Nephron (organoid): ENCODE measurements around the gene TMEM135.
"Not testable (repeated sequence)": the region's sequence is repeated elsewhere in the genome, so short reads cannot be mapped to it uniquely, and the experiment has no call there.

Experiments
- H3K27ac Mint-ChIP-seq, 3 experiments: 2 replicates each; pipeline ENCODE4 v1.8.0; 2020; ENCODE audit warnings: mixed read lengths in 3 of 3, mild to moderate bottlenecking in 2 of 3, moderate library complexity in 1 of 3
- H3K27me3 Mint-ChIP-seq: 2 replicates; pipeline ENCODE4 v1.8.0; 2021; ENCODE audit warnings: low read depth, mild to moderate bottlenecking, moderate library complexity, mixed read lengths
- H3K36me3 Mint-ChIP-seq: 2 replicates; pipeline ENCODE4 v1.8.0; 2020; ENCODE audit warnings: low read depth, mixed read lengths
- H3K4me1 Mint-ChIP-seq: 2 replicates; pipeline ENCODE4 v1.8.0; 2020; ENCODE audit warnings: mixed read lengths
- H3K4me3 Mint-ChIP-seq, 3 experiments: 2 replicates each; pipeline ENCODE4 v1.8.0; 2020; ENCODE audit warnings: mild to moderate bottlenecking in 3 of 3, mixed read lengths in 3 of 3, moderate library complexity in 2 of 3
- H3K9me3 Mint-ChIP-seq: 2 replicates; pipeline ENCODE4 v1.8.0; 2020; ENCODE audit warnings: mixed read lengths
- CTCF ChIP-seq, 3 experiments: fragments of 200-600 bp; sonication (generic); IDR thresholded peaks; one replicate each; pipeline ENCODE4 v1.5.0; 2021; ENCODE audit warnings: antibody characterized with exemption in 3 of 3; ENCODE audit not compliant: unreplicated experiment in 3 of 3

The TMEM135 gene

GRCh38 chr11:87097582-87097981 lies 59.8 kb downstream of the TMEM135 start:
- peak; percentile 52 to 60 (median 53) for TF ChIP-seq CTCF (IDR thresholded peaks at IDR 0.05; ENCODE audit: unreplicated experiment in 3 of 3)
- H3K4me1 Mint-ChIP-seq = no peaks in the 10 kb centered on the region

GRCh38 chr11:87101956-87102580 lies 64.3 kb downstream of the TMEM135 start:
- H3K4me3 Mint-ChIP-seq = no peak overlapping the region
- peaks cover 43% of the 10 kb centered on the region for H3K36me3 Mint-ChIP-seq
- H3K4me1 Mint-ChIP-seq = no peaks in the 10 kb centered on the region
- TF ChIP-seq CTCF (IDR thresholded peaks at IDR 0.05; ENCODE audit: unreplicated experiment in 3 of 3) = no peak
- H3K27me3 Mint-ChIP-seq = no peaks in the 10 kb centered on the region
- no peak overlapping the region for H3K27ac Mint-ChIP-seq
- H3K9me3 Mint-ChIP-seq = peaks cover 3% of the 10 kb centered on the region

More at GRCh38 chr11:87097582-87097981, 59.8 kb downstream of the TMEM135 start:
- Mint-ChIP-seq H3K27me3 (no peaks in the 10 kb centered on the region), H3K4me3 (no peak overlapping the region), H3K9me3 (peaks cover 14% of the 10 kb centered on the region), H3K36me3 (peaks cover 60% of the 10 kb centered on the region), H3K27ac (no peak overlapping the region)

GRCh38 chr11:87105826-87106225 lies 68.1 kb downstream of the TMEM135 start:
- peaks cover 12% of the 10 kb centered on the region for H3K9me3 Mint-ChIP-seq
- not testable (repeated sequence) for H3K4me1 Mint-ChIP-seq, H3K4me3 Mint-ChIP-seq, H3K27ac Mint-ChIP-seq, H3K27me3 Mint-ChIP-seq
- H3K36me3 Mint-ChIP-seq = peaks cover 36% of the 10 kb centered on the region

GRCh38 chr11:87107379-87107778 lies 69.6 kb downstream of the TMEM135 start:
- Mint-ChIP-seq H3K9me3 (peaks cover 12% of the 10 kb centered on the region), H3K36me3 (peaks cover 33% of the 10 kb centered on the region)
- H3K27ac Mint-ChIP-seq, H3K4me3 Mint-ChIP-seq, H3K4me1 Mint-ChIP-seq, H3K27me3 Mint-ChIP-seq: not testable (repeated sequence)

GRCh38 chr11:87110443-87111131 lies 72.9 kb downstream of the TMEM135 start:
- Mint-ChIP-seq H3K4me1 (peaks cover 14% of the 10 kb centered on the region), H3K27ac (no peak overlapping the region), H3K27me3 (no peaks in the 10 kb centered on the region), H3K36me3 (peaks cover 20% of the 10 kb centered on the region), H3K4me3 (no peak overlapping the region), H3K9me3 (peaks cover 12% of the 10 kb centered on the region)
- no peak for TF ChIP-seq CTCF (IDR thresholded peaks at IDR 0.05; ENCODE audit: unreplicated experiment in 3 of 3)

GRCh38 chr11:87114093-87114492 lies 76.4 kb downstream of the TMEM135 start:
- peaks cover 16% of the 10 kb centered on the region for H3K36me3 Mint-ChIP-seq
- H3K27ac Mint-ChIP-seq = peak overlapping the region; percentile 11 to 71 (median 56)
- H3K4me1 Mint-ChIP-seq = peaks cover 19% of the 10 kb centered on the region
- TF ChIP-seq CTCF (IDR thresholded peaks at IDR 0.05; ENCODE audit: unreplicated experiment in 3 of 3) = no peak
- no peaks in the 10 kb centered on the region for H3K27me3 Mint-ChIP-seq
- no peak overlapping the region for H3K4me3 Mint-ChIP-seq
- H3K9me3 Mint-ChIP-seq = peaks cover 1% of the 10 kb centered on the region

GRCh38 chr11:87116185-87116584 lies 78.5 kb downstream of the TMEM135 start:
- Mint-ChIP-seq H3K4me3 (no peak overlapping the region), H3K9me3 (no peaks in the 10 kb centered on the region), H3K4me1 (peaks cover 20% of the 10 kb centered on the region), H3K36me3 (peaks cover 18% of the 10 kb centered on the region), H3K27me3 (no peaks in the 10 kb centered on the region), H3K27ac (no peak overlapping the region)
- TF ChIP-seq CTCF (IDR thresholded peaks at IDR 0.05; ENCODE audit: unreplicated experiment in 3 of 3) = no peak
